Fibroblast of mammary gland (primary cell): ENCODE data around the gene DHX8.

Source experiments
- DNase-seq: peaks from one replicate; pipeline ENCODE4 v3.0.0-alpha.2; 2010; ENCODE audit warnings: low read depth
- H3K4me3 ChIP-seq: 2 replicates; pipeline ENCODE4 v1.5.1; 2011; ENCODE audit warnings: low read depth, mild to moderate bottlenecking, low read length, moderate library complexity; ENCODE audit not compliant: control insufficient read depth
- TF ChIP-seq, protein P1 (sequence below): conservative IDR thresholded peaks from 2 replicates; pipeline ENCODE4 v1.5.1; 2011; ENCODE audit warnings: low read depth, low read length, inconsistent platforms; ENCODE audit not compliant: control insufficient read depth, insufficient read depth

Gene DHX8

DNA sequence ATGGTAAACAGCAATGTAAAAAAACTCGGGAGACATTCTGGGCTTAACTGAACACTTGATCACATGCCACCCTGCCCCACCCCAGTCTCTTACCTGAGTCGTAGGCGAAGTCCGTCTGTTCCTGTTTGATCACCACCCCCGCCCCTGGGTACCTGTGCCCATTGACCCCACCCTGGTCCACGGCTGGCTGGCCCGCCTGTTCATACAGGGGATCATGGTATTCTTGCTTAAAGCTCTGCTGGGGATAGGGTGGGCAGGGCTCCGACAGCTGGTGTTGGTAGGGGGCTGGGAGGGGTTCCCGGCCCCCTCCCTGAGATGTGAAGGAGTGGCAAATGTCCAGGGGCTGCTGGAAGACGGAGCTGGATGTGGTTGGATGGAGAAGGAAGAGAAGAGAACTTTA is 48.8 kb downstream of the DHX8 start:
- TF ChIP-seq, protein P1, sequence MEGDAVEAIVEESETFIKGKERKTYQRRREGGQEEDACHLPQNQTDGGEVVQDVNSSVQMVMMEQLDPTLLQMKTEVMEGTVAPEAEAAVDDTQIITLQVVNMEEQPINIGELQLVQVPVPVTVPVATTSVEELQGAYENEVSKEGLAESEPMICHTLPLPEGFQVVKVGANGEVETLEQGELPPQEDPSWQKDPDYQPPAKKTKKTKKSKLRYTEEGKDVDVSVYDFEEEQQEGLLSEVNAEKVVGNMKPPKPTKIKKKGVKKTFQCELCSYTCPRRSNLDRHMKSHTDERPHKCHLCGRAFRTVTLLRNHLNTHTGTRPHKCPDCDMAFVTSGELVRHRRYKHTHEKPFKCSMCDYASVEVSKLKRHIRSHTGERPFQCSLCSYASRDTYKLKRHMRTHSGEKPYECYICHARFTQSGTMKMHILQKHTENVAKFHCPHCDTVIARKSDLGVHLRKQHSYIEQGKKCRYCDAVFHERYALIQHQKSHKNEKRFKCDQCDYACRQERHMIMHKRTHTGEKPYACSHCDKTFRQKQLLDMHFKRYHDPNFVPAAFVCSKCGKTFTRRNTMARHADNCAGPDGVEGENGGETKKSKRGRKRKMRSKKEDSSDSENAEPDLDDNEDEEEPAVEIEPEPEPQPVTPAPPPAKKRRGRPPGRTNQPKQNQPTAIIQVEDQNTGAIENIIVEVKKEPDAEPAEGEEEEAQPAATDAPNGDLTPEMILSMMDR, result no peak
- H3K4me3 ChIP-seq, result no peak overlapping the region
- DNase-seq, result no peak

- no peak for DNase-seq
- TF ChIP-seq, protein P1, result peak; percentile 2
- no peak overlapping the region for H3K4me3 ChIP-seq
Observed at GRCh38 chr17:43533699-43534098, 49.9 kb downstream of the DHX8 start.

DNA sequence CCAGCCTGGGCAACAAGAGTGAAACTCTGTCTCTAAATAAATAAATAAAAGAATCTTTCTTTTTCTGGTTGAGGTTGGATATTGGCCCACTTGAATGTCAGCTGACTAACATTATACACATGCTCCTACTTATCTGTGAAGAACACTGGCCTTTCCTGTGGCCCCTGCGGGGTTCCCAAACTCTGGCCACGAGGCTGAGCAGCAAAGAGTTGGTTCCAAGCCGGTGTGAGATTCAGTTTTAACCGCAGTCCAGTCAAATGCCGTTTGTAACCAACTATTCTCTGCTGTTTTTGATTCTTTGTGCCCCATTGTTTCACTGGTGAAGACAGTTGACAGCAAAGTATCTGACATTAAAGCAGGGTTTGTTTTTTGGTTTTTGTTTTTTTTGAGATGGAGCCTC is 51.1 kb downstream of the DHX8 start:
- no peak overlapping the region for H3K4me3 ChIP-seq
- TF ChIP-seq, protein P1, result no peak
- no peak for DNase-seq

DNA sequence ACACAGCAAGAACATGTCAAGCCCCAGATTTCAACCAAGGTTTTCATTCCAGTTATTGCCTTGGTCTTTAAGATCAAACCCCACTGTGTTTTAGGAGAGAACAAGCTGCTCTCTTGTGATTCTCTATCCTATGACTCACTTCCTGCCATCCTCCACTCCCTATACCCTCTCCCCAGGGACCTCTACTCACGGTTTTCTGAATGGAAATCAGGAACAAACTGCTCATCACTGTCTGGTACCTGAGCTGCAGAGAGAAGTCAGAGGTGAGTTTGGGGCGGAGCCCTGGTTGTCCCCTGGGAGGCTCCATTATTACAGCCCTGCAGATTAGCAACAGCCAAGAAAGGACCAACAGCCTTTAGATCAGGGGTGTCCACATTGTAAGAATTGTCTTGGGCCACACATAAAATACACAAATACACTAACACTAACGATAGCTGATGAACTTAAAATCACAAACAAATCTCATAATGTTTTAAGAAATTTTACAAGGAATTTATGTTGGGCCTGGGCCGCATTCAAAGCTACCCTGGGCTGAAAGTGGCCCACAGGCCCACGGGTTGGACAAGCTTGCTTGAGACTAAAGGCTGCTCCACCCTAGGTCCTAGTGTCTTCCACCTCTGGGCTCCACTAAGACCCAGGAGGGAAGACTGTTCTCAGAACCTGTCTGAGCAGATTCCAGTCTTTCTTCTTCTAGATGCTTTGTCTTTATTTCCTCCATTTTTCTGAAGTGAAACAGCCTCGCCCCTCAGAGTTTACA is 52.6 kb downstream of the DHX8 start:
- no peak overlapping the region for H3K4me3 ChIP-seq
- TF ChIP-seq, protein P1, result no peak
- peak; percentile 93 for DNase-seq

DNA sequence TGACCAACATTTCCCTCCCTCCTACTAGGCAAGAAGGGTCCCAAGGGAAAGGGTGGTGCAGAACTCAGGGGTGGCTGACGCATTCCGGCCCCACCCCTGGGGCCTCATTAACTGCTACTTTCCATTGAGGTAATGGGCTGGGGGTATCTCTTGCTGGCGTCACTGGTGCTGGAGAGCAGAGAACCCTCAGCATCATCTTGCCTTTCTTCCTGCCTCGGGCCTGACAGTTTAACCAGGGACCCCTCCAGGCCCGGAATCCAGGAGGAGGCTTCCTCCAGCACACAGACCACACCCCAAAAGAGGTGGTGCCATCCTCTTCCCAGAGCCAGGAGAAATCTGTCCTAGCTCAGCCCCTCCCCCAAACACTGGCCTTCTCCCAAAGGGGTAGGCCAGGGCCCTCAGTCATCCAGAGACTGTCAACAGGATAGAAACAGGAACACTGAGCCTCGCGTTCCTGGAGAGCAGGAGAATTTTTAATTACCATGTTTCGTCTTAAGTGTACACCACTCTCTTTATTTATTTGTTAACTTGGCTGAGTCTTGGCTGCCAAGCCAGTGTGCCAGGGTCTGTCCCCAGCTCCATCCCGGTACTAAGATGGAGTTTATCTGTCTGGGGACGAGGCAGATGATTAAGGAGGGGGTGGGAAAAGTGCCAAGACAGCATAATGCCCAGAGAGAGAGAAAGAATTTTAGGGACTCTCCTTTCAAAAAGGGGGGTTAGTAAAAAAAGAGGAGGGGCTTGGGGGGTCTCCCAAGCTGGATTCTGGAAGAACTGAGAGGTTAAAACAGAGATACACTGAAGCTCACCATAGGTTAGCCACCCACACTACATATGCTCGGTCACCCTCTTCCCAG is 57.3 kb downstream of the DHX8 start:
- DNase-seq, result peak; percentile 49
- TF ChIP-seq, protein P1, result no peak
- no peak overlapping the region for H3K4me3 ChIP-seq

DNA sequence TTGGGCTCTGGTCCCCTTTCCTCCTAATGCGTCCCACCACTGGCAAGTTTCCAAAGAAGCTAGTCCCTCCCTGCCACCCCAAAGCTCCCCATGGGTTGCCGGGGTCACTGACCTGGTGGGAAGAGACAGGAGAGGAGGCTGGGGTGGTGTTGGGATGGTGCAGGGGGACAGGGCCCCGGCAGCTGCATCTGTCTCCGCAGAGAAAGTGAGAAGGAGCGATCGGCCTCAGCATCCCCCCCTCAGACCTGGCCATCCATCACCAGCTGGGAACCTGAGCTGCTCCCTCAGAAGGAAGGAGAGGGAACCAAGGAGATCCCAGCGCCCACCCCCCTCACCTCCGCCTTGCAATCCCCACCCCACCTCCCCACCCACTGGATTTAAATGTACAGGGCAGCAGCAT is 59.1 kb downstream of the DHX8 start:
- no peak overlapping the region for H3K4me3 ChIP-seq
- DNase-seq, result no peak
- TF ChIP-seq, protein P1, result no peak
